H1 (cell line): ENCODE measurements around the gene ATP2A3. TPM values are rescaled to one million over a fixed set of nuclear protein-coding genes. Genes with fewer than 3 reads are reported as not detected.

Experiments
- CTCF ChIA-PET: fragments of 300-600 bp; sonication (Branson Sonifier 250); formaldehyde crosslinking; loops from one replicate; lab custom pipeline; 2021; ENCODE audit not compliant: partially characterized antibody; lab: Charles Lee
- POLR2A ChIA-PET: fragments of 300-600 bp; sonication (Branson Sonifier 250); formaldehyde crosslinking; loops from one replicate; lab custom pipeline; 2021; ENCODE audit warnings: inconsistent platforms; ENCODE audit not compliant: partially characterized antibody; lab: Charles Lee
- DNase-seq, 2 experiments: peaks; one replicate each; pipeline versions ENCODE4 v3.0.0 to v3.0.0-alpha.2; 2010 to 2022; ENCODE audit warnings: low spot score in 2 of 2, low read depth in 1 of 2, mixed read lengths in 1 of 2
- FAIRE-seq: peaks from 2 replicates; lab custom pipeline; 2011; peaks lifted over from hg19 to GRCh38; lab: Jason Lieb, UNC
- H2AFZ ChIP-seq: 2 replicates; pipeline ENCODE4 v1.8.1; 2012; ENCODE audit warnings: low read length, inconsistent platforms
- H2AK5ac ChIP-seq: 2 replicates; pipeline ENCODE4 v1.6.1; 2013; ENCODE audit warnings: low read depth, low read length
- H2BK120ac ChIP-seq: replicated peaks from 2 replicates; pipeline ENCODE3; 2013; ENCODE audit warnings: low read depth, low read length, inconsistent platforms
- H2BK12ac ChIP-seq: 2 replicates; pipeline ENCODE4 v1.6.1; 2013; ENCODE audit warnings: low read depth, low read length
- H2BK15ac ChIP-seq: 2 replicates; pipeline ENCODE4 v1.6.1; 2013; ENCODE audit warnings: low read length
- H2BK20ac ChIP-seq: 2 replicates; pipeline ENCODE4 v1.6.1; 2013; ENCODE audit warnings: low read length
- H2BK5ac ChIP-seq: 2 replicates; pipeline ENCODE4 v1.6.1; 2013; ENCODE audit warnings: low read depth, low read length
- H3K14ac ChIP-seq: 2 replicates; pipeline ENCODE4 v1.6.1; 2013; ENCODE audit warnings: inconsistent platforms; ENCODE audit not compliant: insufficient read length
- H3K18ac ChIP-seq: 2 replicates; pipeline ENCODE4 v1.6.1; 2013; ENCODE audit warnings: low read length; ENCODE audit errors: extremely low read depth
- H3K23ac ChIP-seq: 2 replicates; pipeline ENCODE4 v1.6.1; 2013; ENCODE audit warnings: inconsistent platforms; ENCODE audit not compliant: insufficient read length
- H3K23me2 ChIP-seq: 2 replicates; pipeline ENCODE4 v1.6.1; 2013; ENCODE audit warnings: low read depth, low read length
- H3K27ac ChIP-seq: 2 replicates; pipeline ENCODE4 v1.6.1; 2011; ENCODE audit warnings: low read depth, low read length, inconsistent platforms
- H3K27me3 ChIP-seq, 4 experiments: replicated peaks in 1 of 4; 1 replicate in 1 of 4; 2 replicates in 3 of 4; pipeline versions ENCODE4 v1.6.1 to v1.8.1; 2011 to 2013; ENCODE audit warnings: low read length in 3 of 4, mild to moderate bottlenecking in 3 of 4, inconsistent platforms in 2 of 4, mixed read lengths in 2 of 4, moderate library complexity in 1 of 4; ENCODE audit not compliant: control insufficient read depth in 3 of 4, insufficient read depth in 3 of 4; ENCODE audit errors: extremely low read depth in 1 of 4
- H3K36me3 ChIP-seq, 4 experiments: 2 replicates each; pipeline versions ENCODE4 v1.6.1 to v1.8.1; 2011 to 2013; ENCODE audit warnings: mild to moderate bottlenecking in 4 of 4, low read length in 3 of 4, moderate library complexity in 2 of 4, control low read depth in 1 of 4, inconsistent platforms in 1 of 4; ENCODE audit not compliant: insufficient read depth in 4 of 4, control insufficient read depth in 2 of 4
- H3K4ac ChIP-seq: replicated peaks from 2 replicates; pipeline ENCODE3; 2013; ENCODE audit warnings: low read length, low read depth, mixed read lengths, inconsistent platforms; ENCODE audit not compliant: insufficient read length
- H3K4me1 ChIP-seq, 4 experiments: replicated peaks in 1 of 4; 1 replicate in 1 of 4; 2 replicates in 3 of 4; pipeline versions ENCODE4 v1.6.1 to v1.8.1; 2011 to 2013; ENCODE audit warnings: low read length in 3 of 4, inconsistent platforms in 2 of 4, mixed read lengths in 1 of 4; ENCODE audit not compliant: insufficient read depth in 4 of 4, control insufficient read depth in 3 of 4
- H3K4me2 ChIP-seq, 2 experiments: 2 replicates each; pipeline versions ENCODE4 v1.6.1 to v1.8.1; 2011 to 2013; ENCODE audit warnings: low read depth in 2 of 2, low read length in 2 of 2, control low read depth in 1 of 2, inconsistent platforms in 1 of 2, mild to moderate bottlenecking in 1 of 2; ENCODE audit not compliant: insufficient read depth in 1 of 2
- H3K4me3 ChIP-seq, 4 experiments: fragments of 200-600, 300-600 bp in 1 of 4; sonication (generic), shearing (Covaris generic), sonication (Bioruptor Twin) in 1 of 4; 2 replicates each; pipeline versions ENCODE4 v1.5.1 to v1.8.1; 2011 to 2016; ENCODE audit warnings: low read length in 4 of 4, low read depth in 3 of 4, control low read depth in 2 of 4, inconsistent platforms in 2 of 4, mild to moderate bottlenecking in 2 of 4, mixed read lengths in 1 of 4, moderate library complexity in 1 of 4; ENCODE audit not compliant: insufficient read depth in 2 of 4; ENCODE audit errors: extremely low read depth in 1 of 4
- H3K56ac ChIP-seq: replicated peaks from 2 replicates; pipeline ENCODE3; 2013; ENCODE audit warnings: low read depth, mild to moderate bottlenecking, mixed read lengths, low read length, inconsistent platforms; ENCODE audit not compliant: insufficient read length
- H3K79me1 ChIP-seq: 2 replicates; pipeline ENCODE4 v1.6.1; 2013; ENCODE audit warnings: low read depth, low read length, control low read depth
- H3K79me2 ChIP-seq, 2 experiments: 2 replicates each; pipeline versions ENCODE4 v1.6.1 to v1.8.1; 2012 to 2013; ENCODE audit warnings: low read length in 2 of 2, mild to moderate bottlenecking in 2 of 2, inconsistent platforms in 1 of 2; ENCODE audit not compliant: insufficient read depth in 2 of 2, control insufficient read depth in 1 of 2
- H3K9ac ChIP-seq, 4 experiments: replicated peaks in 1 of 4; 1 replicate in 1 of 4; 2 replicates in 3 of 4; pipeline versions ENCODE4 v1.6.1 to v1.8.1; 2011 to 2013; ENCODE audit warnings: low read depth in 3 of 4, low read length in 3 of 4, control low read depth in 2 of 4, mild to moderate bottlenecking in 2 of 4, moderate library complexity in 2 of 4, inconsistent platforms in 1 of 4; ENCODE audit errors: extremely low read depth in 1 of 4
- H3K9me3 ChIP-seq, 2 experiments: 2 replicates each; pipeline versions ENCODE4 v1.6.1 to v1.8.1; 2012 to 2013; ENCODE audit warnings: mild to moderate bottlenecking in 2 of 2, moderate library complexity in 2 of 2, control low read depth in 1 of 2, inconsistent platforms in 1 of 2, low read depth in 1 of 2, low read length in 1 of 2, mixed read lengths in 1 of 2; ENCODE audit not compliant: insufficient read depth in 2 of 2
- H4K20me1 ChIP-seq, 2 experiments: replicated peaks in 1 of 2; 2 replicates each; pipeline versions ENCODE3 to v1.8.1; 2011 to 2013; ENCODE audit warnings: inconsistent platforms in 2 of 2, low read length in 2 of 2, mild to moderate bottlenecking in 1 of 2; ENCODE audit not compliant: insufficient read depth in 2 of 2, control insufficient read depth in 1 of 2
- H4K5ac ChIP-seq: 2 replicates; pipeline ENCODE4 v1.6.1; 2013; ENCODE audit warnings: low read length, low read depth, mixed read lengths, inconsistent platforms; ENCODE audit not compliant: insufficient read length
- H4K8ac ChIP-seq: 2 replicates; pipeline ENCODE4 v1.8.0; 2013; ENCODE audit warnings: mild to moderate bottlenecking, moderate library complexity, low read length, inconsistent platforms; ENCODE audit not compliant: insufficient read depth; ENCODE audit errors: extremely low read depth
- H4K91ac ChIP-seq: replicated peaks from 2 replicates; pipeline ENCODE3; 2013; ENCODE audit warnings: low read length, mixed read lengths, inconsistent platforms; ENCODE audit not compliant: insufficient read length
- ATF3 ChIP-seq: IDR thresholded peaks from 2 replicates; pipeline ENCODE4 v1.6.1; 2011; ENCODE audit warnings: low read depth, mild to moderate bottlenecking, low read length; ENCODE audit not compliant: insufficient read depth
- BRCA1 ChIP-seq: IDR thresholded peaks from 2 replicates; pipeline ENCODE4 v1.6.1; 2012; ENCODE audit warnings: low read depth, low read length, improper control_type of control experiment
- CBX5 ChIP-seq: fragments of 300-800, 300-1000 bp; sonication (generic); IDR thresholded peaks from 2 replicates; pipeline ENCODE4 v1.7.1; 2016; ENCODE audit warnings: antibody characterized with exemption, low read length, low read depth
- EP300 ChIP-seq, 2 experiments: IDR thresholded peaks; 1 replicate in 1 of 2; 2 replicates in 1 of 2; pipeline ENCODE4 v1.6.1; 2011 to 2012; ENCODE audit warnings: low read depth in 2 of 2, low read length in 2 of 2, mild to moderate bottlenecking in 2 of 2, borderline replicate concordance in 1 of 2, inconsistent platforms in 1 of 2, moderate library complexity in 1 of 2
- HDAC2 ChIP-seq, 2 experiments: fragments of 300-600 bp in 1 of 2; sonication (generic) in 1 of 2; IDR thresholded peaks; 2 replicates each; pipeline ENCODE4 v1.6.1; 2011 to 2012; ENCODE audit warnings: low read depth in 2 of 2, low read length in 2 of 2, mild to moderate bottlenecking in 2 of 2, moderate library complexity in 2 of 2, borderline replicate concordance in 1 of 2, inconsistent platforms in 1 of 2
- JUN ChIP-seq: IDR thresholded peaks from 2 replicates; pipeline ENCODE4 v1.6.1; 2011; ENCODE audit warnings: low read depth, mild to moderate bottlenecking, improper control_type of control experiment, low read length
- MAFK ChIP-seq: IDR thresholded peaks from 2 replicates; pipeline ENCODE4 v1.6.1; 2012; ENCODE audit warnings: low read depth, mild to moderate bottlenecking, improper control_type of control experiment, low read length
- MAX ChIP-seq: IDR thresholded peaks from 2 replicates; pipeline ENCODE4 v1.6.1; 2012; ENCODE audit warnings: inconsistent platforms
- POU5F1 ChIP-seq: IDR thresholded peaks from 2 replicates; pipeline ENCODE4 v1.6.1; 2011; ENCODE audit warnings: low read depth, mild to moderate bottlenecking, low read length, moderate library complexity
- SP2 ChIP-seq: IDR thresholded peaks from 2 replicates; pipeline ENCODE4 v1.6.1; 2012; ENCODE audit warnings: mild to moderate bottlenecking, low read length, inconsistent platforms
- YY1 ChIP-seq: IDR thresholded peaks from 2 replicates; pipeline ENCODE4 v1.6.1; 2011; ENCODE audit warnings: low read depth, mild to moderate bottlenecking, low read length
- ZNF274 ChIP-seq: IDR thresholded peaks from 2 replicates; pipeline ENCODE4 v1.7.0; 2012; ENCODE audit warnings: low read length, borderline replicate concordance; ENCODE audit errors: extremely low read depth
- WGBS, 2 experiments: shearing (Covaris generic) in 1 of 2; methylation state at CpG; one replicate each; pipeline versions ENCODE4 v1.1.6 to v1.1.7; 2013 to 2015; ENCODE audit warnings: low lambda C conversion rate in 2 of 2, mixed read lengths in 2 of 2, inconsistent platforms in 1 of 2, low coverage in 1 of 2, missing lambda C conversion rate in 1 of 2; ENCODE audit not compliant: insufficient replicate concordance in 2 of 2, insufficient coverage in 1 of 2, insufficient read length in 1 of 2; ENCODE audit errors: extremely low coverage in 1 of 2, missing lambda C conversion rate in 1 of 2; 5-methylcytosine and 5-hydroxymethylcytosine counted together
- polyA plus RNA-seq, 7 experiments: library from polyadenylated mRNA; depleted of rRNA in 3 of 7; stranded (reverse) in 5 of 7; unstranded in 2 of 7; fragments of >200 nt in 5 of 7; fragments of 200-250 nt in 2 of 7; gene quantifications; 1 replicate in 5 of 7; 2 replicates in 1 of 7; 4 replicates in 1 of 7; pipeline versions ENCODE4 v1.2.1 to v1.2.3, GENCODE V29; 2011 to 2013; ENCODE audit warnings: missing spikeins in 2 of 7, mixed read lengths in 2 of 7
- total RNA-seq: library from RNA; stranded (reverse); fragmentation: NEBNext Ultra II Directional; extraction: Animal tissue kit (Norgen Biotek cat#: 25700); gene quantifications from 2 replicates; pipeline ENCODE4 v1.2.1, GENCODE V29; 2021

The ATP2A3 gene
- total and polyA plus RNA-seq, 2 of the 8 experiments (the other 6 are each of a cell fraction or from before 2014, with no cell fraction given): 18.4 to 32.5 TPM

DNA sequence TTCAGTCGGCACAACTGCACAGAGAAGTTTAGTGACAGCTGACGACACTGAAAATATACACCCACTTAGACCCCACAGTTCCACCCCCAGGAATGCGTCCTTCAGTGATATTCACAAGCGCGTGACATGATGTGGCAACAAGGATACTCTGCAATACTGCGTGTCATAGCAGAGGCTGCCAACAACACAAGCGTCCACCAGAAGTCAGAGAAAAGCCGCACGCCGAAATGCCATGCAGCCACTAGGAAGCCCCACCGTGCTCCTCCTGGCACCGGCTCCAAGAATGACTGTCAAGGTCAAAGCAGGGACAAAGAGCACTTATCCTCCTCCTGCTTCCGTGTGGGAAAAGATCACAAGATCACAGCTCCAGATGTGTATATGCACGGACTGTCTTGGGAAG, 3.5 kb downstream of the ATP2A3 start:
- Histone ChIP-seq H2BK120ac (no peak overlapping the region), H2BK5ac (0 out of 2 replicates have a peak overlapping the region, but pooled peaks have one; percentile 56), H4K20me1 (peaks cover 0 to 10% of the 10 kb centered on the region in 2 experiments), H2AK5ac (no peak overlapping the region), H4K91ac (no peak overlapping the region), H3K4me2 (no peak overlapping the region), H4K8ac (no peak overlapping the region), H3K79me2 (no peaks in the 10 kb centered on the region), H3K9me3 (no peaks in the 10 kb centered on the region), H2AFZ (no peak overlapping the region), H3K56ac (no peak overlapping the region), H3K4me1 (peaks cover 3 to 49% (median 28%) of the 10 kb centered on the region in 4 experiments), H3K27me3 (peaks cover 2 to 25% (median 15%) of the 10 kb centered on the region in 4 experiments; a peak in 6 of 7 replicates), H3K9ac (no peak overlapping the region), H2BK20ac (no peak overlapping the region), H3K14ac (no peak overlapping the region), H2BK15ac (peak overlapping the region; percentile 3; the same call in 1 of the 2 replicates), H3K4ac (no peak overlapping the region), H4K5ac (no peak overlapping the region), H3K23ac (no peak overlapping the region), H3K23me2 (peaks cover 6% of the 10 kb centered on the region; the same call in 1 of the 2 replicates), H3K36me3 (no peaks in the 10 kb centered on the region), H3K27ac (no peak overlapping the region), H3K79me1 (no peaks in the 10 kb centered on the region; the same call in none of the 2 replicates), H3K18ac (no peak overlapping the region), H2BK12ac (peak overlapping the region; percentile 44; the same call in 1 of the 2 replicates), H3K4me3 (no peak overlapping the region)
- CTCF ChIA-PET: interaction anchor here (1.0 to 2.5 kb wide), 6 partner anchors 12 to 99 kb away, joined by 3 to 8 read pairs (median 6); no protein-coding TSS in a partner anchor
- FAIRE-seq: no peak
- no peak for DNase-seq
- WGBS, 2 experiments: 86% methylated on average over 14 of the region's 14 CpGs; no CpG with 5 or more reads in 1 of the 2 experiments
- POLR2A ChIA-PET: interaction anchor here (0.7 to 1.5 kb wide), 2 partner anchors 13 to 43 kb away, joined by 3 to 6 read pairs; no protein-coding TSS in a partner anchor
- TF ChIP-seq HDAC2 (IDR thresholded peaks at IDR 0.05; ENCODE audit: borderline replicate concordance in 1 of 2, low read depth in 2 of 2, low read length in 2 of 2) (no peak), YY1 (no peak), JUN (no peak), ATF3 (no peak), BRCA1 (no peak), MAFK (no peak), MAX (no peak), ZNF274 (no peak), CBX5 (no peak), SP2 (no peak), POU5F1 (no peak), EP300 (IDR thresholded peaks at IDR 0.05; ENCODE audit: borderline replicate concordance in 1 of 2, low read depth in 2 of 2, low read length in 2 of 2) (no peak)
